Activated CD4-positive, CD25-positive, alpha-beta regulatory T cell treated with anti-CD3 and anti-CD28 coated beads, Interleukin-2, amount 50 U/mL, for 24 hours (primary cell): Measurements from ENCODE around the gene LRFN2.

Source experiments
- ATAC-seq, 2 donors: fragments of 150-1000 bp; cut with Tn5 transposase; one replicate each; pipeline ENCODE4 v1.10.0; 2021; ENCODE audit warnings: mild to moderate bottlenecking in 1 of 2, moderate library complexity in 1 of 2

The LRFN2 gene

DNA sequence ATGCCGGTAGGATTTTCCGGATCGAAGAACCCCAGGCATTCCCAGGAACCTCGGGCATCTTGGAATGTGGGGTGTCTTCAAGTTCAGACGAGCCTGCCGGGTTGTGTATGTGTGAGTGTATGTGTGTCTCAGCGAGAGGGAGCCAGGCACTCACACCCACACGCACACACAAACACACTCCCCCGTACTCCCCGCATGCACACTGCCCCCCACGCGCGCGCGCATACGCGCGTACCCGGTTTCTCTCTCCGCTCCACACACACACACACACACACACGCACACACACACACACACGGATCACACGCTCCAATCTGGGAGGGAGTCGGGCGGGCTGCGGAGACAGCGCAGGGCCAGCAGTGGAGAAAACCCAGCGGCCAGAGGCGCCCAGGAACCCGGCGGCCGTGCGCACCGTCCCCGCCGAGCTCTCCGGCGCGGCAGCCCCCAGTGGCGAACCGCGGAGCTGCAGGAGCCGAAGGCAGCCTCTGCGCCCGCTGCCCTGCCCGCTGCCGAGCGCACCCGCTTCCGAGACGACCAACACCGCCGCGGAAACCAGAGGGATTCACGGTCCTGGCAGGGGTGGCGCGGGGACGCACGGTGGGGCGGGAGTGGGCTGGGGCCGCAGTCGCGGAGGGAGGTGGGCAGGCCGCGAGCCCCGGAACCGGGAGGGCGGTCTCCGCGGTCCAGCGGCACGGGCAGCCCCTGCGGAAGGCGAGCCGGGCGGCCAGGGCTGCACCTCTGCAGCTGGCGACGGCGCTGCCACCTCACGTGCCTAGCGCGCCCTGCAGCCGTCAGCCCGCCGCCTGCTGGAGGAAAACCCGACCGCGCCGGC is at the start of gene LRFN2:
Gene LRFN2 (minus strand): TSS at position 125 of the 830 bp plus-strand sequence.
- ATAC-seq, result peak; percentile 74

DNA sequence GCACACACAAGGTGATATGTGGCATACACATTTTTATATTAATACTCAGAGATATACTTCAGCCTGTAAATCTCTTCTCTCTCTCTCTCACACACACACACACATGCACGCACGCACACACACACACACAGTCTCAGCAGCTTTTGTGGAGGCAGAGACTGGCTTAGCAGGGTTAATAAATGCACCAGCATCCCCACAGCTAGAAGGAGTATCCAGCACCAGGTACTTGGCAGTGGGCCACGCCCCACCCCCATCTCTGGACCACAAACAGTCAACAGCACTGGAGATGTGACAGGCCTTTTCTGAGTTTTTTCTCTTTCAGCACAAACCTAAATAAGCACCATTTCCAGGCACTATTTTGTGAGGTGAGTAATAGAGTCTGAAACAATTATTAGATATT is 47.3 kb upstream of the LRFN2 start:
- ATAC-seq, result no peak

DNA sequence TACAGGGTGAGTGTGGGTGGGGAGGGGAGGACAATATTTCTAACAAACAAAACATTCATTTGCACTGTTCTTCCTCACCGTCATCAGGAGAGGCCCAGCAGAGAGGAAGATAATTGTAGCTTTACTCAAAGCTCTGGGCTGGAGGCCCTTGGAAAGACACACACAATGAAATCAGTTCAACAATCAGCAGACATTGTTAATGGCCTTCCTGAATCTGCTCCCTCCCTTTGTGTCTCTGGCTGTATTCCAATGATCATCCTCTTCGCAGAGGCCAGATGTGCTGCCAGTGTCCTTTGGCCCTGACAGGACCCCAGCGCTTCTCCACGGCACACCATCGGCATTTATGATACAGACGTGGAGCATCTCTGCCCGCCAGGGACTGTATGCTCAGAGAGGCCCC is 44.6 kb upstream of the LRFN2 start:
- ATAC-seq, result no peak

DNA sequence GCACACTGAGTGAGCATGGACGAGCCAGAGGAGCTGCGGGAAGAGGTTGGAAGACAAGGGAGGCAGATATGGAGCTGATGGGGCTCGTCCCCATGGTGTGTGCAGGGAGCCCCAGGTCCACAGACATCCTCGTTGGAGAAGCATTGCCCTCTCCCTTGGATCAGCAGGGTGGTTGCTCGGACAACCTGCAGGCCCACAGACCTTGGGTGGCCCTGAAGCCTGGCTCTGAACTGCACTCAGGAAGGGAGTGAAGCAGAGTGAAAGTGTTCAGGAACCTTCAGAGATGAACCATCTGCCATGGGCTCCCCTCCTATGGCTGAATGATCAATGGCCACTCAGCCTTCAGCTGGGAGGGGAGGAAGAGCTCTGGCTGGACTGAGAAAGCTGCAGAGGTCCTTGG is 43.3 kb upstream of the LRFN2 start:
- ATAC-seq, result no peak

DNA sequence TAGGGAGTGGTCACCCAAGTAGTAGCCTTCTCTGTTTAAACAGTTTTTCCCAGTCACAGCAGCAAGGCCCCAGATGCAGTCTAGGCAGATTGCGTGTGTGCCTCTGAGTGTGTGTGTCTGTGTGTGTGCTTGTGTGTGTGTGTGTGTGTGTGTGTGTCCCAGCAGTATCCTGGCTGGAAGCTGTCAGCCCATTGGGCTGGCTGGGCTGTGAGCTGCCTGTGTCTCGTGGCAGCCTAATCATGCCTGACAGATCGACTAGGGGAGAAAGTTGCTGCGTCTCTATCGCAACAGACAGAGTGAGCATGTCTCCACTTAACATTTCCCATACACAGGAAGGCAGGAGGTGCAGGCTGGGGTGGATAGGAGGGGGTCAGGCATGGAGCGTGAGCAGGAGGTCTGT is 42.9 kb upstream of the LRFN2 start:
- no peak for ATAC-seq

- no peak for ATAC-seq
Observed at GRCh38 chr6:40629463-40629862, 42.3 kb upstream of the LRFN2 start.

DNA sequence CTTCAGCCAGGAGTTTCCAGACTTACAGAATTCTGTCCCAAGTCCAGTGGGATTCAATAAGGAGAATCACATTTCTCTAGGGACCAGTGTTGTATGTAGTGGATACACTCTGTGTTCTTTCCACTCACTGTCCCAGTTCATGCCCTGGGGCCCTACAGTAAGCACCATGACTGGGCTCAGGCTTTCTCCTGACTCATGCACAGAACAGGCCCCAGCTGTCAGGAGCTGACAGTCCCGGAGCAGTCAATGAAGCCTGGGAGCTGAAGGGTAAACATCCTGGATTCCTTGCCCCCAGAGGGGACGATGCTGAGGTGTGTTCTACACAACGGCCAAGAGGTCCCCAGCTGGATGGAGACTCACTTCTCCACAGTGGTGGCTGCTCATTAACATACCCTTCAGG is 40.2 kb upstream of the LRFN2 start:
- no peak for ATAC-seq

DNA sequence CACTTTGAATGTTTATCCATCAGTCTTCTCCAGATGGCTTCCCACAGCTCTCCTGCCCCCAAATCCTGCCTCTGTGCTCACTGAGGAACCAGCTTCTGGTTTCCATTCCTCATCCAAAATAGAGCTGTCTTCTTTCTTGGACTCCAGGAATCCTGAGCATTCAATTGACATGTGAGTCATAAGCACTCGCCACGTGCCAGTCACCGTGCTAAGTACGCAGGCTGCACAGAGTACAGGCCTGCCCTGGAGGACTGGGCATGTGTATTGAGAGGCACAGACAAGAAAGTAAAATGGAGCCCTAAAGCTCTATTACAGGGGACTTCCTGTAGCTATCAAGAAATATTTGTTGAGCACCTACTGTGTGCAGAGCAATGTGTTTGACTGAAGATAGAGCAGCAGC is 39.7 kb upstream of the LRFN2 start:
- no peak for ATAC-seq

GRCh38 chr6:40623932-40624331 is 36.8 kb upstream of the LRFN2 start:
- no peak for ATAC-seq

- ATAC-seq, result no peak
Observed at GRCh38 chr6:40623178-40623577, 36.0 kb upstream of the LRFN2 start.

- ATAC-seq, result no peak
Observed at GRCh38 chr6:40620574-40621240, 33.5 kb upstream of the LRFN2 start.

DNA sequence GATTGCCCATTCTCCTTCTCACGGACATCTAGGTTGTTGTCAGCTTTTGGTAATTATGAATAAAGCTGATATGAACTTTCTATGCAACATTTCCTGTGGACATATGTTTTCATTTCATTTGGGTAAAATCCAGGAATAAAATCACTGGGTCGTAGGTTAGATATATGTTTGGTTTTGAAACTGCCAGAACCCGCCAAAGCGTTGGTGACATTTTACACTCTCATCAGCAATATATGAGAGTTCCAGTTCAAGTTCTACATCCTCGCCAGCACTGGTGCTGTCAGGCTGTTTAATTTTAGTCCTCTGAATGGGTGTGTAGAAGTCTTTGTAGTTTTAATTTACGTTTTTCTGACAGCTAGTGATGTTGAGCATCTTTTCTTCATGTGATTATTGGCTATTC is 27.5 kb upstream of the LRFN2 start:
- no peak for ATAC-seq

- peak in 1 of 2 donors; percentile 13 for ATAC-seq
Observed at GRCh38 chr6:40611912-40612311, 24.7 kb upstream of the LRFN2 start.

GRCh38 chr6:40611434-40611833 is 24.3 kb upstream of the LRFN2 start:
- ATAC-seq, result no peak

GRCh38 chr6:40610229-40610628 is 23.1 kb upstream of the LRFN2 start:
- ATAC-seq, result no peak

DNA sequence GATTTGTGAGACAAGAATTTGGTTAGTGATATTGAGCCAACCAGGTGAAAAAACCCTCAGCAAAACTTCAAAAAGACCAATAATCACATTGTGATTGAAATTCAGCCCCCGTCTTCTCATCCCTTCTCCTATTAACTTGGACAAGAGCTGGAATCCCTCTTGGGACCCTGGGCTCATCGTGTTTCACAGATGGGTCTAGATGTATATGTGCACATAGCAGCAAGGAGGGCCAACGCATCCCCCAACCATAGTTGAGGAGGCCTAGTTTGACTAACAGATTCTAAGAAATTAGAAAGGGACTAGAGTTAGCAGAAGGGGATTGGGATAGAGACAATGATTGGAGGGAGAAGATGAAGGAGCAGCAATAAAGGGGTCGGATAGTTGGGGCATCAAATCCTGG is 19.8 kb upstream of the LRFN2 start:
- no peak for ATAC-seq

- ATAC-seq, result no peak
Observed at GRCh38 chr6:40606526-40606925, 19.4 kb upstream of the LRFN2 start.

- no peak for ATAC-seq
Observed at GRCh38 chr6:40604082-40604481, 16.9 kb upstream of the LRFN2 start.

GRCh38 chr6:40599555-40599954 is 12.4 kb upstream of the LRFN2 start:
- no peak for ATAC-seq

GRCh38 chr6:40598516-40598915 is 11.4 kb upstream of the LRFN2 start:
- no peak for ATAC-seq

DNA sequence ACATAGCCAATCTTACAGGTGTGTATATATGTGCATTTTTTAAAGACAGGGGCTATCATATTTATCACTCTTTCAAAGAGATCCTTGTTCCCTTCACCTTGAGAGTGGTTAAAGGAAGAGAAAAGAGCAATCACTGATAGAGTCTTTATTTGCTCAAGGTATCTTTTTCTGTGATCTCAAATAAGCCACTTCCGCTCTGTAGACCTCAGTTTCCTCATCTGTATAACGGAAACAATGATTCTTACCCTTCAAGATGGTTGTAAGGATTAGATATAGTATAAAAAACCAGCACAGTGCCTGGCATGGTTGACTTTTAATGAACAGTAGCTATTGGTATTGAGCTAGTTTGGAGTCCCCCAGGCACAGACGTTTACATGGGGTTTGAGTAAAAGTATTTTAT is 10.1 kb upstream of the LRFN2 start:
- ATAC-seq, result no peak

- ATAC-seq, result no peak
Observed at GRCh38 chr6:40588480-40588879, 1.3 kb upstream of the LRFN2 start.

DNA sequence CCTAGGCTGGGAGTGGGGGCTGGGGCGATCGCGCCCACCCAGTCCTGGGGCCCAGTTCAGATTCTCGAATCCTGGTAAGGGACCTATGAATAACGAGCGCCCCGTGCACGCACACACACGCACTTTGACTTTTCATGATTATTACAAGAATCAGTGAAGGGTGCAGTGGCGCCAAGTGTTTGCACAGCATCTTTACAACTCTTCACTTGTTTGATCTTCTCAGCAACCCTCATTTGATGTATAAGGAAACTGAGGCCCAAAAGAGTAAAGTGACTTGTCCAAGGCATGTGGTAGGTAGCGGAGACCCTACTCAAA is 863 bp upstream of the LRFN2 start:
- ATAC-seq, result no peak

DNA sequence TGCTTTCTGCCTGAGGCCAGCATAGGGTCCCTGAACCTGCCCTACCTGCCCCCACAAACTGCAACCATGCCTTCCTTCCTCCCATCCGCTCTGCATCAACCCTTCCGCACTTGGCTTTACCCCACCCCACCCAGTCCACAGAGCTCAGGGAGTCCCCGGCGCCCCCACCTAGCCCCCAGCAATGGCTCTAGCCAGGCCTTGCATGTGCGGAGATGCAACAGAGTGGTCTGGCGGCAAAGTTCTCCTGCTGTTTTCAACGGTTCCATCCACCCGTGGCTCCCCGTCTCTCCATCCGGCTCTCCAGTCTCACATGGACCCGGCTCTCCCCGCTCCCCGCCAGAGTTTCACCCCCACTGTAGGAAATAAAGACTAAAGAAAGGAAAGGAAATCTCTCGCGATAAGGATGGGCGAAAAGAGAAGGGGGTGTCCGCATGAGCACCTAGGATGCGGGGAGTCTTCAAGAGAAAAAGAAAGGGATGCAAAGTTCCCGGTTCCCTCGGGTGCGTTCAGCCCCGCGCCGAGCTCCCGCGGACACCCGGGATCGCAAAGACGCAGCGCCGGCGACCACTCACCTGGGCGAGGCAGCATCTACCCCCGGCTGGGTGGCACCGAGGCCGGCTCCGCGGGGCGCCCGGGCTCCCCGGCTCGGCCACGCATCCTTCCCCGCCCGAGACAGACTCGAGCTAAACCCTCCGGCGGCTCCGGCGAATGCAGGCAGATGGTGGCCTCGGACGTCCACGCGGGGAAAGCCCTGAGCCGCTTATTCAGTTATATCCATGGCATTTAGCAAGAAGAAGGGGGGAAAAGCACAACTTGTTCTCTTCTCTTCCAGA is 579 bp downstream of the LRFN2 start:
- no peak for ATAC-seq
